IMR-90 (cell line): ENCODE measurements around the gene ACVR1. TPM values are rescaled to one million over a fixed set of nuclear protein-coding genes. Genes with fewer than 3 reads are reported as not detected.

ENCODE experiments used
- ATAC-seq: fragments of 200-7000 bp; cut with Tn5 transposase; 2 replicates; pipeline ENCODE4 v1.9.1; 2020; ENCODE audit warnings: low read depth, mild to moderate bottlenecking, moderate library complexity
- BruUV-seq: library from RNA; stranded (reverse); fragments of 400-500 nt; replicated peaks from 2 replicates; lab custom pipeline; 2021; lab: Mats Ljungman, UMichigan
- CTCF ChIA-PET: fragments of 300-600 bp; formaldehyde crosslinking; extraction: SDS; loops from one replicate; lab custom pipeline; 2021; ENCODE audit warnings: antibody characterized with exemption; lab: Yijun Ruan, JAX
- POLR2A ChIA-PET: fragments of 300-600 bp; sonication (Branson Sonifier 250); formaldehyde crosslinking; loops from one replicate; lab custom pipeline; 2022; ENCODE audit warnings: antibody characterized with exemption; ENCODE audit not compliant: unreplicated experiment; lab: Charles Lee
- DNase-seq: peaks from one replicate; pipeline ENCODE4 v3.0.0; 2013
- H2AFZ ChIP-seq: replicated peaks from 2 replicates; pipeline ENCODE3; 2013; ENCODE audit warnings: low read length, mild to moderate bottlenecking; ENCODE audit not compliant: poor library complexity
- H2AK5ac ChIP-seq: 2 replicates; pipeline ENCODE4 v1.6.1; 2013; ENCODE audit warnings: low read depth, low read length, inconsistent platforms
- H2AK9ac ChIP-seq: replicated peaks from 2 replicates; pipeline ENCODE3; 2013; ENCODE audit warnings: mild to moderate bottlenecking, low read depth, low read length, moderate library complexity; ENCODE audit not compliant: poor library complexity
- H2BK120ac ChIP-seq: 2 replicates; pipeline ENCODE4 v1.6.1; 2013; ENCODE audit warnings: low read depth, low read length, inconsistent platforms
- H2BK15ac ChIP-seq: 3 replicates; pipeline ENCODE4 v1.6.1; 2013; ENCODE audit warnings: low read depth, low read length, inconsistent platforms
- H2BK20ac ChIP-seq: 2 replicates; pipeline ENCODE4 v1.6.1; 2013; ENCODE audit warnings: low read depth, mild to moderate bottlenecking, inconsistent platforms, low read length, moderate library complexity
- H2BK5ac ChIP-seq: 2 replicates; pipeline ENCODE4 v1.6.1; 2013; ENCODE audit warnings: mild to moderate bottlenecking, low read depth, low read length, inconsistent platforms; ENCODE audit not compliant: poor library complexity, severe bottlenecking
- H3K14ac ChIP-seq: replicated peaks from 2 replicates; pipeline ENCODE4 v1.6.1; 2013; ENCODE audit warnings: low read depth, low read length, inconsistent platforms
- H3K18ac ChIP-seq: 2 replicates; pipeline ENCODE4 v1.6.1; 2013; ENCODE audit warnings: low read depth, low read length, control low read depth
- H3K23ac ChIP-seq: 2 replicates; pipeline ENCODE4 v1.6.1; 2013; ENCODE audit warnings: low read depth, low read length, inconsistent platforms
- H3K27ac ChIP-seq: 2 replicates; pipeline ENCODE4 v1.5.1; 2013; ENCODE audit warnings: mild to moderate bottlenecking, control low read depth, low read length; ENCODE audit not compliant: insufficient read depth
- H3K27me3 ChIP-seq: 2 replicates; pipeline ENCODE4 v1.6.1; 2013; ENCODE audit warnings: low read length; ENCODE audit not compliant: control insufficient read depth, insufficient read depth
- H3K36me3 ChIP-seq: 2 replicates; pipeline ENCODE4 v1.6.1; 2013; ENCODE audit warnings: low read length, mixed read lengths; ENCODE audit not compliant: control insufficient read depth, insufficient read depth
- H3K4ac ChIP-seq: 2 replicates; pipeline ENCODE4 v1.6.1; 2013; ENCODE audit warnings: low read depth, low read length, inconsistent platforms
- H3K4me1 ChIP-seq: 2 replicates; pipeline ENCODE4 v1.6.1; 2013; ENCODE audit warnings: low read length, mixed read lengths; ENCODE audit not compliant: control insufficient read depth, insufficient read depth
- H3K4me2 ChIP-seq: 2 replicates; pipeline ENCODE4 v1.6.1; 2013; ENCODE audit warnings: low read depth, mild to moderate bottlenecking, control low read depth, low read length, moderate library complexity
- H3K4me3 ChIP-seq: 2 replicates; pipeline ENCODE4 v1.5.1; 2013; ENCODE audit warnings: low read depth, mild to moderate bottlenecking, control low read depth, low read length, moderate library complexity; ENCODE audit not compliant: insufficient read depth
- H3K56ac ChIP-seq: 2 replicates; pipeline ENCODE4 v1.6.1; 2013; ENCODE audit warnings: low read length, inconsistent platforms; ENCODE audit not compliant: insufficient read depth; ENCODE audit errors: extremely low read depth
- H3K79me1 ChIP-seq, 2 experiments: 2 replicates each; pipeline ENCODE4 v1.6.1; 2013; ENCODE audit warnings: low read length in 2 of 2, inconsistent platforms in 1 of 2, low read depth in 1 of 2
- H3K9ac ChIP-seq: 2 replicates; pipeline ENCODE4 v1.6.1; 2013; ENCODE audit warnings: low read depth, low read length, control low read depth
- H3K9me1 ChIP-seq: 2 replicates; pipeline ENCODE4 v1.6.1; 2013; ENCODE audit warnings: low read length, inconsistent platforms; ENCODE audit not compliant: insufficient read depth
- H3K9me3 ChIP-seq: 2 replicates; pipeline ENCODE4 v1.6.1; 2013; ENCODE audit warnings: low read length; ENCODE audit not compliant: control insufficient read depth, insufficient read depth
- H4K20me1 ChIP-seq: 2 replicates; pipeline ENCODE4 v1.6.1; 2013; ENCODE audit warnings: low read length, inconsistent platforms; ENCODE audit not compliant: insufficient read depth
- H4K5ac ChIP-seq: 2 replicates; pipeline ENCODE4 v1.6.1; 2013; ENCODE audit warnings: mild to moderate bottlenecking, low read depth, low read length, control low read depth
- H4K8ac ChIP-seq, 2 experiments: 2 replicates each; pipeline ENCODE4 v1.6.1; 2013; ENCODE audit warnings: low read depth in 2 of 2, low read length in 2 of 2, control low read depth in 1 of 2, inconsistent platforms in 1 of 2
- H4K91ac ChIP-seq: 2 replicates; pipeline ENCODE4 v1.6.1; 2013; ENCODE audit warnings: low read depth, low read length, inconsistent platforms; ENCODE audit not compliant: insufficient read depth
- BHLHE40 ChIP-seq: fragments of 150-350 bp; IDR thresholded peaks from 2 replicates; pipeline ENCODE4 v1.6.1; 2016; ENCODE audit warnings: mild to moderate bottlenecking, low read depth, low read length
- CEBPB ChIP-seq: IDR thresholded peaks from 2 replicates; pipeline ENCODE4 v1.6.1; 2012; ENCODE audit warnings: low read depth, low read length, improper control_type of control experiment
- CHD1 ChIP-seq: IDR thresholded peaks from 2 replicates; pipeline ENCODE4 v1.6.1; 2012; ENCODE audit warnings: low read depth, low read length, improper control_type of control experiment
- ELK1 ChIP-seq: fragments of 150-350 bp; IDR thresholded peaks from 2 replicates; pipeline ENCODE4 v1.6.1; 2016; ENCODE audit warnings: low read depth, mild to moderate bottlenecking, low read length, moderate library complexity, borderline replicate concordance
- FOS ChIP-seq: fragments of 150-350 bp; IDR thresholded peaks from 2 replicates; pipeline ENCODE4 v1.6.1; 2016; ENCODE audit warnings: low read depth, low read length
- MAFK ChIP-seq: IDR thresholded peaks from 2 replicates; pipeline ENCODE4 v1.6.1; 2012; ENCODE audit warnings: low read depth, low read length, improper control_type of control experiment
- MAZ ChIP-seq: IDR thresholded peaks from 2 replicates; pipeline ENCODE4 v1.6.1; 2012; ENCODE audit warnings: low read depth, mild to moderate bottlenecking, low read length, improper control_type of control experiment, moderate library complexity, borderline replicate concordance
- MXI1 ChIP-seq: IDR thresholded peaks from 2 replicates; pipeline ENCODE4 v1.6.1; 2012; ENCODE audit warnings: low read depth, mild to moderate bottlenecking, low read length, moderate library complexity, borderline replicate concordance
- NFE2L2 ChIP-seq: fragments of 150-350 bp; IDR thresholded peaks from 2 replicates; pipeline ENCODE4 v1.6.1; 2016; ENCODE audit warnings: low read depth, mild to moderate bottlenecking, low read length
- POLR2A ChIP-seq: IDR thresholded peaks from 2 replicates; pipeline ENCODE4 v1.6.1; 2012; ENCODE audit warnings: mild to moderate bottlenecking, low read depth, low read length
- RAD21 ChIP-seq: IDR thresholded peaks from 2 replicates; pipeline ENCODE4 v1.6.1; 2012; ENCODE audit warnings: low read length, improper control_type of control experiment
- RCOR1 ChIP-seq: IDR thresholded peaks from 2 replicates; pipeline ENCODE4 v1.6.1; 2012; ENCODE audit warnings: mild to moderate bottlenecking, low read length, improper control_type of control experiment; ENCODE audit not compliant: insufficient replicate concordance
- RFX5 ChIP-seq: IDR thresholded peaks from 2 replicates; pipeline ENCODE4 v1.8.0; 2012; ENCODE audit warnings: low read depth, mild to moderate bottlenecking, low read length, moderate library complexity
- SMC3 ChIP-seq: fragments of 150-350 bp; IDR thresholded peaks from 2 replicates; pipeline ENCODE4 v1.6.1; 2016; ENCODE audit warnings: low read depth, mild to moderate bottlenecking, antibody characterized with exemption, low read length, moderate library complexity
- USF2 ChIP-seq: fragments of 150-350 bp; IDR thresholded peaks from 2 replicates; pipeline ENCODE4 v1.6.1; 2017; ENCODE audit warnings: mild to moderate bottlenecking, antibody characterized with exemption, low read length, low read depth
- WGBS, 2 experiments: methylation state at CpG; one replicate each; pipeline versions ENCODE4 v1.1.5 to v1.1.7; 2013; ENCODE audit warnings: missing lambda C conversion rate in 2 of 2; ENCODE audit not compliant: insufficient read length in 1 of 2; ENCODE audit errors: extremely low coverage in 2 of 2; 5-methylcytosine and 5-hydroxymethylcytosine counted together
- dilution Hi-C: fragments of 300-500 bp; cut with HindIII; formaldehyde crosslinking; loops from one replicate; pipeline ENCODE4 v1.14.3; 2018; ENCODE audit warnings: low sequenced_read_pairs; ENCODE audit not compliant: unreplicated experiment
- in situ Hi-C: fragments of 300-500 bp; cut with MboI; formaldehyde crosslinking; loops from 3 replicates; pipeline ENCODE4 v1.14.3; 2019; ENCODE audit warnings: low sequenced_read_pairs, inconsistent platforms, mixed read lengths
- intact Hi-C: fragments of 100-400 bp; cut with micrococcal nuclease; formaldehyde crosslinking; loops from 2 replicates; pipeline ENCODE4 v1.10.0; 2022
- polyA plus RNA-seq, 3 experiments: library from polyadenylated mRNA; depleted of rRNA; stranded (reverse); fragments of >200 nt; gene quantifications; 2 replicates each; pipeline ENCODE4 v1.2.3, GENCODE V29; 2012; ENCODE audit warnings: low replicate concordance in 1 of 3
- total RNA-seq: library from RNA; depleted of rRNA; stranded (reverse); fragments of >200 nt; gene quantifications from 2 replicates; pipeline ENCODE4 v1.2.3, GENCODE V29; 2012
- TF ChIP-seq, protein P1 (sequence below): conservative IDR thresholded peaks from 2 replicates; pipeline ENCODE4 v1.5.1; 2012; ENCODE audit warnings: mild to moderate bottlenecking, low read depth, low read length, improper control_type of control experiment

Gene ACVR1
- total and polyA plus RNA-seq, 2 of the 4 experiments (the other 2 are of a cell fraction) = 21.1 to 40.8 TPM

GRCh38 chr2:157805519-157805918, 70.6 kb downstream of the ACVR1 start:
- no peak overlapping the region for H2AK5ac ChIP-seq
- H2BK15ac ChIP-seq = no peak overlapping the region
- no peaks in the 10 kb centered on the region for H3K9me3 ChIP-seq
- intact Hi-C loops = no loop called here
- H3K27me3 ChIP-seq = no peaks in the 10 kb centered on the region
- no peak overlapping the region for H3K14ac ChIP-seq
- no peak overlapping the region for H3K23ac ChIP-seq
- H3K4me2 ChIP-seq = no peak overlapping the region
- no peak overlapping the region for H2BK120ac ChIP-seq
- peaks cover 5% of the 10 kb centered on the region; the same call in 1 of the 2 replicates for H3K4me1 ChIP-seq
- H2BK5ac ChIP-seq = no peak overlapping the region
- no peak overlapping the region for H4K8ac ChIP-seq
- no CpG with 5 or more reads among the region's 3 CpGs for WGBS, 2 experiments
- no peak for TF ChIP-seq CEBPB
- TF ChIP-seq SMC3 = no peak
- TF ChIP-seq MAFK = no peak
- TF ChIP-seq RAD21 = no peak
- no peak for TF ChIP-seq MXI1
- TF ChIP-seq CHD1 = no peak
- TF ChIP-seq FOS = no peak
- TF ChIP-seq MAZ = no peak
- no peak for TF ChIP-seq ELK1
- TF ChIP-seq BHLHE40 = no peak
- TF ChIP-seq RFX5 = no peak
- TF ChIP-seq, protein P1, sequence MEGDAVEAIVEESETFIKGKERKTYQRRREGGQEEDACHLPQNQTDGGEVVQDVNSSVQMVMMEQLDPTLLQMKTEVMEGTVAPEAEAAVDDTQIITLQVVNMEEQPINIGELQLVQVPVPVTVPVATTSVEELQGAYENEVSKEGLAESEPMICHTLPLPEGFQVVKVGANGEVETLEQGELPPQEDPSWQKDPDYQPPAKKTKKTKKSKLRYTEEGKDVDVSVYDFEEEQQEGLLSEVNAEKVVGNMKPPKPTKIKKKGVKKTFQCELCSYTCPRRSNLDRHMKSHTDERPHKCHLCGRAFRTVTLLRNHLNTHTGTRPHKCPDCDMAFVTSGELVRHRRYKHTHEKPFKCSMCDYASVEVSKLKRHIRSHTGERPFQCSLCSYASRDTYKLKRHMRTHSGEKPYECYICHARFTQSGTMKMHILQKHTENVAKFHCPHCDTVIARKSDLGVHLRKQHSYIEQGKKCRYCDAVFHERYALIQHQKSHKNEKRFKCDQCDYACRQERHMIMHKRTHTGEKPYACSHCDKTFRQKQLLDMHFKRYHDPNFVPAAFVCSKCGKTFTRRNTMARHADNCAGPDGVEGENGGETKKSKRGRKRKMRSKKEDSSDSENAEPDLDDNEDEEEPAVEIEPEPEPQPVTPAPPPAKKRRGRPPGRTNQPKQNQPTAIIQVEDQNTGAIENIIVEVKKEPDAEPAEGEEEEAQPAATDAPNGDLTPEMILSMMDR = no peak
- no peak for TF ChIP-seq USF2
- TF ChIP-seq POLR2A = no peak
- no peak for TF ChIP-seq NFE2L2
- no peak for TF ChIP-seq RCOR1
- H4K91ac ChIP-seq = no peak overlapping the region
- CTCF ChIA-PET = interaction anchor here (0.6 kb wide), 1 partner anchor 25 kb away, joined by 3 read pairs; no protein-coding TSS in a partner anchor
- dilution Hi-C loops = no loop called here
- H3K18ac ChIP-seq = no peak overlapping the region
- no peak overlapping the region for H3K4me3 ChIP-seq
- H3K36me3 ChIP-seq = peaks cover 2% of the 10 kb centered on the region; the same call in 1 of the 2 replicates
- peaks cover 5% of the 10 kb centered on the region; the same call in 1 of the 2 replicates for H4K20me1 ChIP-seq
- no peak overlapping the region for H3K4ac ChIP-seq
- H3K9ac ChIP-seq = no peak overlapping the region
- no peaks in the 10 kb centered on the region for H3K9me1 ChIP-seq
- ATAC-seq = no peak
- H3K27ac ChIP-seq = no peak overlapping the region
- peaks cover 21 to 60% of the 10 kb centered on the region in 2 experiments for H3K79me1 ChIP-seq
- H4K5ac ChIP-seq = no peak overlapping the region
- no peak overlapping the region for H2AK9ac ChIP-seq
- in situ Hi-C loops = no loop called here
- POLR2A ChIA-PET = no interaction called here
- no peak for DNase-seq
- no peak overlapping the region for H3K56ac ChIP-seq
- H2AFZ ChIP-seq = no peak overlapping the region
- no peak overlapping the region for H2BK20ac ChIP-seq
- BruUV-seq = no TSS peak
